Measurements from ENCODE around the gene RERE.

The RERE gene

GRCh38 chr1:8817412-8818324, at the start of gene RERE:
Gene RERE, minus strand, starts transcription at chr1:8817640.
- TF ChIP-seq, protein P1, sequence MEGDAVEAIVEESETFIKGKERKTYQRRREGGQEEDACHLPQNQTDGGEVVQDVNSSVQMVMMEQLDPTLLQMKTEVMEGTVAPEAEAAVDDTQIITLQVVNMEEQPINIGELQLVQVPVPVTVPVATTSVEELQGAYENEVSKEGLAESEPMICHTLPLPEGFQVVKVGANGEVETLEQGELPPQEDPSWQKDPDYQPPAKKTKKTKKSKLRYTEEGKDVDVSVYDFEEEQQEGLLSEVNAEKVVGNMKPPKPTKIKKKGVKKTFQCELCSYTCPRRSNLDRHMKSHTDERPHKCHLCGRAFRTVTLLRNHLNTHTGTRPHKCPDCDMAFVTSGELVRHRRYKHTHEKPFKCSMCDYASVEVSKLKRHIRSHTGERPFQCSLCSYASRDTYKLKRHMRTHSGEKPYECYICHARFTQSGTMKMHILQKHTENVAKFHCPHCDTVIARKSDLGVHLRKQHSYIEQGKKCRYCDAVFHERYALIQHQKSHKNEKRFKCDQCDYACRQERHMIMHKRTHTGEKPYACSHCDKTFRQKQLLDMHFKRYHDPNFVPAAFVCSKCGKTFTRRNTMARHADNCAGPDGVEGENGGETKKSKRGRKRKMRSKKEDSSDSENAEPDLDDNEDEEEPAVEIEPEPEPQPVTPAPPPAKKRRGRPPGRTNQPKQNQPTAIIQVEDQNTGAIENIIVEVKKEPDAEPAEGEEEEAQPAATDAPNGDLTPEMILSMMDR (IDR thresholded peaks at IDR 0.05; ENCODE audit: extremely low read depth, insufficient read depth, missing control alignments): peak; percentile 17
- in situ Hi-C loops (cut with MboI; ENCODE audit: low pct_unique_long_range_greater_than_20kb, low sequenced_read_pairs, unreplicated experiment): no loop called here
- DNase-seq (ENCODE audit: low spot score): peak; percentile 100

DNA sequence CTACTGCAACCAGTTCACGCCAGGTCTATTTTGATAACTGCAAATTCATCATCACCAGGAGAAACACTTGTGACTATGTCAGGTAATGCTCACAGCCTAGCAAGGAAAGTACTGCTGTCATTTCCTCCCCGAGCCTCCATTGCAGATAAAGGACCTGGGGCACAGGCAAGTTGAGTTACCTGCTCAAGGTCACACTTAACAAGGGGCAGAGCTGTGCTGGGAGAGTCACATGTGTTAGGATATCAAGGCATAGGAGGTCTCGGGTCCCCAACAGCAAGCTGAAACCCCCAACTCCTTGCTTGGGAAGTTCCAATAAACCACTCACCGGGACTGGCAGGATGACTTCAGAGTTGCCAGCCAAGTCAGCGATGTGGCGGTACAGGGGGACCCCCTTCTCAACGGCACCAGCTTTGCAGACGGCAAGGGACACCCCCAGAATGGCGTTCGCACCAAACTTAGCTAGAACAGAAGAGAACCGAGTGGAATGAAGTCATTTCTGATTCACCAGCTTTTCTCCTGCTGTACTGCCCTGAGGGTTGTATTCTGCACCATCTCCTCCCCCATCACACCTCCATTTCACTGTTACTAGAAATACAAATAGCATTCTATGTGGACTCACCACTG, 49.5 kb upstream of the RERE start:
- TF ChIP-seq, protein P1 (IDR thresholded peaks at IDR 0.05; ENCODE audit: extremely low read depth, insufficient read depth, missing control alignments): no peak
- in situ Hi-C loops (cut with MboI; ENCODE audit: low pct_unique_long_range_greater_than_20kb, low sequenced_read_pairs, unreplicated experiment): no loop called here
- DNase-seq (ENCODE audit: low spot score): no peak

GRCh38 chr1:8866173-8866791, 48.8 kb upstream of the RERE start:
- DNase-seq (ENCODE audit: low spot score): no peak
- TF ChIP-seq, protein P1 (IDR thresholded peaks at IDR 0.05; ENCODE audit: extremely low read depth, insufficient read depth, missing control alignments): no peak
- in situ Hi-C loops (cut with MboI; ENCODE audit: low pct_unique_long_range_greater_than_20kb, low sequenced_read_pairs, unreplicated experiment): no loop called here

DNA sequence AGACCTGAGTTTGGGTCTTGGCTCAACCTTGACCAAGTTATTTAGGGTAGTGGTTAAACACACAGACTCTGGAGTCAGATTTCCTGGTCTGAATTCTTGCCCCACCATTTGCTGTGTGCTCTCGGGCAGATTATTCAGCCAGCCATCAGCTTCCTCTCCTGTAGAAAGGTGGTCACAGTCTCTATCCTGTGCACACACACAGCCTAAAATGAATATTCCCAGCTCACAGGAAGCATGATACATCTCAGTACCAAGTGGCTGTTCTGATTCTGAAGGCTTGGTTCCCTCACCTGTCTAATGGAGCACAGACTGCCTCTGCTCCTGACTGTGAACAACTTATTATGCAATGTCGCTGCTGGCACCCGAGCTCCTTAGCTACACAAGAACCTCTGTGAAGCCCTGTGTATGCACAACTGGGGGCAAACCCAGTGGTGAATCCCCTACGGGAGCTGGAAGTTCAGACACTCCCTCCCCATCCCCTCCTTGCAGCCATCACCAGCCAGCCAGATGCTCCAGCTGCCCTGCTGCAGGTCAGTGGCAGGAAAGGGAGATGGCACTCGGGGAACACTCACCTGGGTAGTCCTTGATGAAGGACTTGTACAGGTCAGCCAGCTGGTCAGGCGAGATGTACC, 47.4 kb upstream of the RERE start:
- TF ChIP-seq, protein P1 (IDR thresholded peaks at IDR 0.05; ENCODE audit: extremely low read depth, insufficient read depth, missing control alignments): no peak
- in situ Hi-C loops (cut with MboI; ENCODE audit: low pct_unique_long_range_greater_than_20kb, low sequenced_read_pairs, unreplicated experiment): no loop called here

DNA sequence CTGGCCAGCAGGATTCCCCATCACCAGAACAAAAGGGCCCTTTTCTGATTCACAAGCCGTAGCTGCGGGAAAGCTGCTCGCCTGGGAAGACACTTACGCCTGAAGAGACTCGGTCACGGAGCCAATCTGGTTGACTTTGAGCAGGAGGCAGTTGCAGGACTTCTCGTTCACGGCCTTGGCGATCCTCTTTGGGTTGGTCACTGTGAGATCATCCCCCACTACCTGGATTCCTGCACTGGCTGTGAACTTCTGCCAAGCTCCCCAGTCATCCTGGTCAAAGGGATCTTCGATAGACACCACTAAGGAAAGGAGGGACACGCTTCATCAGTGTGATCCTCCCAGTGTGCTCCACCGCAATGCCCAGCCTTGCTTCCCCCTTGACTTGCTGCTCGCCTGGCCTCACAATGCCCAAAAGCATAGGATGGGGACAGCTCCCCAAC, 46.4 kb upstream of the RERE start:
- TF ChIP-seq, protein P1 (IDR thresholded peaks at IDR 0.05; ENCODE audit: extremely low read depth, insufficient read depth, missing control alignments): no peak
- in situ Hi-C loops (cut with MboI; ENCODE audit: low pct_unique_long_range_greater_than_20kb, low sequenced_read_pairs, unreplicated experiment): no loop called here
- no peak for DNase-seq (ENCODE audit: low spot score)

More for the DNA sequence above, 47.4 kb upstream of the RERE start:
- no peak for DNase-seq (ENCODE audit: low spot score)

DNA sequence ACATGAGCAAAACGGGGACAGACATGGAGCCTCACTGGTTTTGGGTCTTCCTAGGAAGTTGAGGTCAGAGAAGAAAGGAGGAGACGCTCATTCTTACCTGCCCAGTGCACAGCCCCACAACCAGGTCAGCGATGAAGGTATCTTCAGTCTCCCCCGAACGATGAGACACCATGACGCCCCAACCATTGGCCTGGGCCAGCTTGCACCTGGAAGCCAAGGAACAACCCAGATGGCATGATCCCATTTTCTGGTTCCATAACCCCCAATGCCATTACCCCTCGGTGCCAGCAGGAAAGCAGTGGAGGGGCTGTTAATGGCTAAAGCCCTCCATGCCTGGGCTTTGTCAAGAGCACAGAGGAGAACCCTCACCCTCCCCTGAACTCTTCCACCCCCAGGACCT, 45.7 kb upstream of the RERE start:
- TF ChIP-seq, protein P1 (IDR thresholded peaks at IDR 0.05; ENCODE audit: extremely low read depth, insufficient read depth, missing control alignments): no peak
- in situ Hi-C loops (cut with MboI; ENCODE audit: low pct_unique_long_range_greater_than_20kb, low sequenced_read_pairs, unreplicated experiment): no loop called here
- no peak for DNase-seq (ENCODE audit: low spot score)

All from GM13977 (cell line).